ENCODE data around the gene ALDH1A1. TPM values are rescaled to one million over a fixed set of nuclear protein-coding genes. Genes with fewer than 3 reads are reported as not detected.

ALDH1A1 gene
- total RNA-seq, 1 donor from 2014 or later, result not detected

GRCh38 chr9:72902268-72902667 lies 50.6 kb downstream of the ALDH1A1 start:
- H3K27me3 ChIP-seq, result no peaks in the 10 kb centered on the region
- DNase-seq (ENCODE audit: low spot score), result no peak
- H4K20me1 ChIP-seq (ENCODE audit: low read depth), result no peaks in the 10 kb centered on the region
- H3K4me3 ChIP-seq, result no peak overlapping the region
- Mint-ChIP-seq H3K4me1 (no peaks in the 10 kb centered on the region), H3K27ac (no peak overlapping the region), H3K9me3 (no peaks in the 10 kb centered on the region), H3K36me3 (no peaks in the 10 kb centered on the region), H3K27me3 (ENCODE audit: insufficient read depth, low read depth) (no peaks in the 10 kb centered on the region), H3K4me3 (no peak overlapping the region)
- H3K36me3 ChIP-seq, result no peaks in the 10 kb centered on the region
- H3K4me1 ChIP-seq, result peaks cover 13% of the 10 kb centered on the region
- H3K9ac ChIP-seq, result no peak overlapping the region
- no peak overlapping the region for H3K4me2 ChIP-seq
- no peak overlapping the region for H2AFZ ChIP-seq (replicated peaks)
- no peaks in the 10 kb centered on the region for H3K79me2 ChIP-seq (ENCODE audit: low read depth)
- H3F3A ChIP-seq (ENCODE audit: low read depth), result no peaks in the 10 kb centered on the region
- H3K27ac ChIP-seq, result no peak overlapping the region
- no peaks in the 10 kb centered on the region for H3K9me3 ChIP-seq (ENCODE audit: low read depth)
- TF ChIP-seq EZH2phosphoT487 (IDR thresholded peaks at IDR 0.05) (no peak), CTCF (IDR thresholded peaks at IDR 0.05) (no peak), EZH2 (IDR thresholded peaks at IDR 0.05) (no peak)

DNA sequence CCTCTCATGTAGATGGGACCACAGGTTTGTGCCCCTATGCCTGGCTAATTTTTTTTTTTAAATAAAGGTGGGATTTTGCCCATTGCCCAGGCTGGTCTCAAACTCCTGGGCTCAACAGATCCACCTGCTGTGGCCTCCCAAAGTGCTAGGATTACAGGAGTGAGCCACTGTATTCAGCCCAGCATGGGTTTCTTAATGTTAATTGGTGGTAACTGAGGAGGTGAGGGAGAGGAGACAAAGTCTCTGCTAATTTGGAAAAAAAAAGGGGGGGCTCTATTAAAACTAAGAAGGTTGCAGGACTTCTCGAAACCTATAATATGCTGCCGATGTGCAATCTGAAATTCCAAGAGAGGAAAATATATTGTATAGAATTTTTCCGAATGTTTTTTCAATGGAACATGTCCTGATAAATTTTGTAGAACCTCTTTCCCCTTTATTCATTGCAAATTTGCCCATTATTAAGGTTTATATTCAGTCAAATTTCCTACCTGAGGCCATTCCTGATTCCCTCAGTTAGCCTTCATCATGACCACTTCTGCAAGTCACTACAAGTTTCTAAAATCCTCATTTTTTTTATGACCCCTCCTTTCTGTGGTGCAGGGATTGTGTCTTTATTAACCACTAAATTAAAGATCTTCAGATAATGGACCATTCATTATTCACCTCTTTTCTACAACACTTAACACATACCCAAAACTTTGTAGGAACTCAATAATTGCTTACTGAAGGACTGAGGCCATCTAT lies 52.9 kb downstream of the ALDH1A1 start:
- no peaks in the 10 kb centered on the region for H3K36me3 ChIP-seq
- no peaks in the 10 kb centered on the region for H3K9me3 Mint-ChIP-seq
- H3K4me1 Mint-ChIP-seq, result no peaks in the 10 kb centered on the region
- H3K4me1 ChIP-seq, result peaks cover 17% of the 10 kb centered on the region
- H2AFZ ChIP-seq (replicated peaks), result no peak overlapping the region
- H3K27me3 ChIP-seq, result no peaks in the 10 kb centered on the region
- H3F3A ChIP-seq (ENCODE audit: low read depth), result peaks cover under 1% of the 10 kb centered on the region
- no peak overlapping the region for H3K4me3 Mint-ChIP-seq
- no peaks in the 10 kb centered on the region for H3K27me3 Mint-ChIP-seq (ENCODE audit: insufficient read depth, low read depth)
- no peaks in the 10 kb centered on the region for H4K20me1 ChIP-seq (ENCODE audit: low read depth)
- DNase-seq (ENCODE audit: low spot score), result no peak
- no peak overlapping the region for H3K27ac Mint-ChIP-seq
- H3K9me3 ChIP-seq (ENCODE audit: low read depth), result no peaks in the 10 kb centered on the region
- no peaks in the 10 kb centered on the region for H3K36me3 Mint-ChIP-seq
- no peak for TF ChIP-seq EZH2 (IDR thresholded peaks at IDR 0.05)
- no peak for TF ChIP-seq EZH2phosphoT487 (IDR thresholded peaks at IDR 0.05)
- no peak for TF ChIP-seq CTCF (IDR thresholded peaks at IDR 0.05)
- no peak overlapping the region for H3K4me3 ChIP-seq
- no peaks in the 10 kb centered on the region for H3K79me2 ChIP-seq (ENCODE audit: low read depth)
- no peak overlapping the region for H3K9ac ChIP-seq
- H3K27ac ChIP-seq, result no peak overlapping the region
- no peak overlapping the region for H3K4me2 ChIP-seq

GRCh38 chr9:72898784-72899733 lies 53.8 kb downstream of the ALDH1A1 start:
- H4K20me1 ChIP-seq (ENCODE audit: low read depth), result no peaks in the 10 kb centered on the region
- no peak overlapping the region for H3K9ac ChIP-seq
- H3K4me3 Mint-ChIP-seq, result no peak overlapping the region
- no peak for TF ChIP-seq CTCF (IDR thresholded peaks at IDR 0.05)
- no peak for TF ChIP-seq EZH2 (IDR thresholded peaks at IDR 0.05)
- no peak for TF ChIP-seq EZH2phosphoT487 (IDR thresholded peaks at IDR 0.05)
- no peaks in the 10 kb centered on the region for H3K36me3 ChIP-seq
- peaks cover 3% of the 10 kb centered on the region for H3K4me1 Mint-ChIP-seq
- H3K9me3 ChIP-seq (ENCODE audit: low read depth), result no peaks in the 10 kb centered on the region
- peaks cover 26% of the 10 kb centered on the region for H3K4me1 ChIP-seq
- H3K27ac Mint-ChIP-seq, result no peak overlapping the region
- no peak for DNase-seq (ENCODE audit: low spot score)
- H3F3A ChIP-seq (ENCODE audit: low read depth), result peaks cover 7% of the 10 kb centered on the region
- H3K27ac ChIP-seq, result no peak overlapping the region
- no peak overlapping the region for H3K4me3 ChIP-seq
- no peak overlapping the region for H3K4me2 ChIP-seq
- H3K27me3 ChIP-seq, result no peaks in the 10 kb centered on the region
- no peaks in the 10 kb centered on the region for H3K27me3 Mint-ChIP-seq (ENCODE audit: insufficient read depth, low read depth)
- H3K36me3 Mint-ChIP-seq, result no peaks in the 10 kb centered on the region
- H3K79me2 ChIP-seq (ENCODE audit: low read depth), result no peaks in the 10 kb centered on the region
- no peaks in the 10 kb centered on the region for H3K9me3 Mint-ChIP-seq
- H2AFZ ChIP-seq (replicated peaks), result no peak overlapping the region

All from neural progenitor cell (in vitro differentiated cells).